ENCODE results near the gene TPSB2. TPM values are rescaled to one million over a fixed set of nuclear protein-coding genes. Genes with fewer than 3 reads are reported as not detected.

The TPSB2 gene
- polyA plus RNA-seq, 3 donors: not detected

DNA sequence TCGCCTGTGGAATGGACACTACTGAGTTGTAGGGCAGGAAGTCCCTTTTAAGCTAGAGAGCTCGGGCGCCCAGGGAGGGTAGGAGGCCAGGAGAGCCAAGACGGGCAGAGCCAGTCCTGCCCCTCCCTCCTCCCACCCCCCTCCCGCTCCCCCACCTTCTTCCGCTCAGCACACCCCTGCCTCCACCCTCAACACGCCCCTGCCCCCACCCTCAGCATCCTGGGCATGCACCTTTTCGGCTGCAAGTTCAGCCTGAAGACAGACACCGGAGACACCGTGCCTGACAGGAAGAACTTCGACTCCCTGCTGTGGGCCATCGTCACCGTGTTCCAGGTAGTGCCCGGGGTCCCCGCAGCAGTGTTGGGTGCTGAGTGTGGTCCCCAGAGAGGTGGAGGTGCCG is 23.2 kb downstream of the TPSB2 start:
- no peak overlapping the region for H2AFZ ChIP-seq (ENCODE audit: insufficient read depth, low read depth, low read length, poor library complexity, severe bottlenecking)
- H3K79me2 ChIP-seq (ENCODE audit: insufficient read depth, low read length): no peaks in the 10 kb centered on the region
- no peaks in the 10 kb centered on the region for H3K27me3 Mint-ChIP-seq (ENCODE audit: low read depth in 3 of 3)
- no peak overlapping the region for H3K4me3 Mint-ChIP-seq
- no peaks in the 10 kb centered on the region for H3K36me3 ChIP-seq (replicated peaks in 1 of 2; ENCODE audit: control insufficient read depth in 1 of 2, insufficient read depth in 2 of 2, low read length in 2 of 2)
- no peak for DNase-seq
- H3K4me1 Mint-ChIP-seq: no peaks in the 10 kb centered on the region
- no peak overlapping the region for H3K9ac ChIP-seq (ENCODE audit: insufficient read depth, low read length, poor library complexity, severe bottlenecking)
- H3K4me3 ChIP-seq (replicated peaks in 1 of 3; ENCODE audit: low read depth in 2 of 3, low read length in 3 of 3): no peak overlapping the region
- no peaks in the 10 kb centered on the region for H4K20me1 ChIP-seq (ENCODE audit: insufficient read depth, low read length)
- intact Hi-C loops (cut with micrococcal nuclease): no loop called here
- H3K9me3 ChIP-seq (replicated peaks in 1 of 2; ENCODE audit: control insufficient read depth in 1 of 2, insufficient read depth in 1 of 2, low read length in 2 of 2): no peaks in the 10 kb centered on the region
- TF ChIP-seq, protein P1, sequence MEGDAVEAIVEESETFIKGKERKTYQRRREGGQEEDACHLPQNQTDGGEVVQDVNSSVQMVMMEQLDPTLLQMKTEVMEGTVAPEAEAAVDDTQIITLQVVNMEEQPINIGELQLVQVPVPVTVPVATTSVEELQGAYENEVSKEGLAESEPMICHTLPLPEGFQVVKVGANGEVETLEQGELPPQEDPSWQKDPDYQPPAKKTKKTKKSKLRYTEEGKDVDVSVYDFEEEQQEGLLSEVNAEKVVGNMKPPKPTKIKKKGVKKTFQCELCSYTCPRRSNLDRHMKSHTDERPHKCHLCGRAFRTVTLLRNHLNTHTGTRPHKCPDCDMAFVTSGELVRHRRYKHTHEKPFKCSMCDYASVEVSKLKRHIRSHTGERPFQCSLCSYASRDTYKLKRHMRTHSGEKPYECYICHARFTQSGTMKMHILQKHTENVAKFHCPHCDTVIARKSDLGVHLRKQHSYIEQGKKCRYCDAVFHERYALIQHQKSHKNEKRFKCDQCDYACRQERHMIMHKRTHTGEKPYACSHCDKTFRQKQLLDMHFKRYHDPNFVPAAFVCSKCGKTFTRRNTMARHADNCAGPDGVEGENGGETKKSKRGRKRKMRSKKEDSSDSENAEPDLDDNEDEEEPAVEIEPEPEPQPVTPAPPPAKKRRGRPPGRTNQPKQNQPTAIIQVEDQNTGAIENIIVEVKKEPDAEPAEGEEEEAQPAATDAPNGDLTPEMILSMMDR (IDR thresholded peaks at IDR 0.05): no peak
- H3K27ac Mint-ChIP-seq: no peak overlapping the region
- no peaks in the 10 kb centered on the region for H3K27me3 ChIP-seq (ENCODE audit: control insufficient read depth in 2 of 2, insufficient read depth in 2 of 2, low read length in 2 of 2)
- H3K4me2 ChIP-seq (replicated peaks; ENCODE audit: extremely low read depth, low read length, poor library complexity, severe bottlenecking): no peak overlapping the region
- no peaks in the 10 kb centered on the region for H3K36me3 Mint-ChIP-seq
- no peaks in the 10 kb centered on the region for H3K4me1 ChIP-seq (ENCODE audit: control insufficient read depth in 1 of 2, insufficient read depth in 2 of 2, low read length in 2 of 2)
- peaks cover 0 to 3% (median 0%) of the 10 kb centered on the region in 7 donors for H3K9me3 Mint-ChIP-seq
- 86% methylated on average over 11 of the region's 16 CpGs for WGBS (ENCODE audit: insufficient coverage)
- H3K27ac ChIP-seq (ENCODE audit: low read depth in 1 of 2, low read length in 2 of 2): no peak overlapping the region

DNA sequence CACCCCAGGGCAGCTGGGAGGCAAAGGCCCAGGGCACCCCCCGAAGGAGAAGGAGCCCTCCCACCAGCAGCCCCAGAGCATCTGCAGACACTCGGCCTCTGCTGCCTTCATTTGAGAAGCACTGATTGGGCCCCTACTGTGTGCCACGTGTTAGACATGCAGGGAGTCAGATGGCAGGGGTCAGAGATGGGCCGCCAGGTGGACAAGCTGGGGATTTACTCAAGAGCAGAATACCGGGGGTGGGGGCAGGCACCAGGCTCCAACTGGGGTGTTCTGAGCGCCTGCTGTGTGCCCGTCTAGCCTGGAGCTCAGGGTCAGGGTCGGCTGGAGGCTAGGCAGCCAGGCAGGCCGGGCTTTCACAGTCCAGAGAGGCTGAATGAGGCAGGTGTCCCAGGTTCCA is 23.7 kb downstream of the TPSB2 start:
- H3K9me3 Mint-ChIP-seq: peaks cover 0 to 3% (median 0%) of the 10 kb centered on the region in 7 donors
- H3K79me2 ChIP-seq (ENCODE audit: insufficient read depth, low read length): no peaks in the 10 kb centered on the region
- H3K4me3 ChIP-seq (replicated peaks in 1 of 3; ENCODE audit: low read depth in 2 of 3, low read length in 3 of 3): no peak overlapping the region
- no peak for DNase-seq
- no peaks in the 10 kb centered on the region for H3K4me1 Mint-ChIP-seq
- no peaks in the 10 kb centered on the region for H4K20me1 ChIP-seq (ENCODE audit: insufficient read depth, low read length)
- intact Hi-C loops (cut with micrococcal nuclease): no loop called here
- no peak overlapping the region for H3K9ac ChIP-seq (ENCODE audit: insufficient read depth, low read length, poor library complexity, severe bottlenecking)
- no peaks in the 10 kb centered on the region for H3K27me3 Mint-ChIP-seq (ENCODE audit: low read depth in 3 of 3)
- TF ChIP-seq, protein P1 (IDR thresholded peaks at IDR 0.05): no peak
- no peak overlapping the region for H2AFZ ChIP-seq (ENCODE audit: insufficient read depth, low read depth, low read length, poor library complexity, severe bottlenecking)
- H3K4me1 ChIP-seq (ENCODE audit: control insufficient read depth in 1 of 2, insufficient read depth in 2 of 2, low read length in 2 of 2): no peaks in the 10 kb centered on the region
- no peak overlapping the region for H3K27ac ChIP-seq (ENCODE audit: low read depth in 1 of 2, low read length in 2 of 2)
- no peak overlapping the region for H3K27ac Mint-ChIP-seq
- H3K4me3 Mint-ChIP-seq: no peak overlapping the region
- no peaks in the 10 kb centered on the region for H3K27me3 ChIP-seq (ENCODE audit: control insufficient read depth in 2 of 2, insufficient read depth in 2 of 2, low read length in 2 of 2)
- H3K36me3 ChIP-seq (replicated peaks in 1 of 2; ENCODE audit: control insufficient read depth in 1 of 2, insufficient read depth in 2 of 2, low read length in 2 of 2): no peaks in the 10 kb centered on the region
- 84% methylated on average over 8 of the region's 9 CpGs for WGBS (ENCODE audit: insufficient coverage)
- no peaks in the 10 kb centered on the region for H3K9me3 ChIP-seq (replicated peaks in 1 of 2; ENCODE audit: control insufficient read depth in 1 of 2, insufficient read depth in 1 of 2, low read length in 2 of 2)
- no peaks in the 10 kb centered on the region for H3K36me3 Mint-ChIP-seq
- H3K4me2 ChIP-seq (replicated peaks; ENCODE audit: extremely low read depth, low read length, poor library complexity, severe bottlenecking): no peak overlapping the region
